HUES64 (cell line): ENCODE measurements around the gene GARNL3.

Source experiments
- H3K27ac ChIP-seq: 2 replicates; pipeline ENCODE4 v1.7.0; 2013; ENCODE audit warnings: low read depth, low read length, inconsistent platforms
- H3K27me3 ChIP-seq: 2 replicates; pipeline ENCODE4 v1.6.1; 2013; ENCODE audit warnings: mild to moderate bottlenecking, low read length; ENCODE audit not compliant: insufficient read depth
- H3K36me3 ChIP-seq: 2 replicates; pipeline ENCODE4 v1.6.1; 2013; ENCODE audit warnings: mild to moderate bottlenecking, low read length; ENCODE audit not compliant: insufficient read depth
- H3K4me1 ChIP-seq: 2 replicates; pipeline ENCODE4 v1.6.1; 2013; ENCODE audit warnings: mild to moderate bottlenecking, low read length, moderate library complexity; ENCODE audit not compliant: insufficient read depth
- H3K4me3 ChIP-seq: 2 replicates; pipeline ENCODE4 v1.5.1; 2013; ENCODE audit warnings: mild to moderate bottlenecking, low read length, moderate library complexity
- H3K9ac ChIP-seq: 2 replicates; pipeline ENCODE4 v1.6.1; 2013; ENCODE audit warnings: mild to moderate bottlenecking, low read depth, low read length
- H3K9me3 ChIP-seq: 2 replicates; pipeline ENCODE4 v1.6.1; 2013; ENCODE audit warnings: low read depth, low read length; ENCODE audit not compliant: insufficient read depth
- WGBS: fragments of 150-250, 120-280 bp; methylation state at CpG from one replicate; pipeline ENCODE4 v1.1.7; 2013; ENCODE audit warnings: missing lambda C conversion rate; 5-methylcytosine and 5-hydroxymethylcytosine counted together

The GARNL3 gene

GRCh38 chr9:127281891-127282290 is 17.3 kb downstream of the GARNL3 start:
- Histone ChIP-seq H3K9ac (no peak overlapping the region), H3K27ac (no peak overlapping the region), H3K9me3 (peaks cover 4% of the 10 kb centered on the region; the same call in 1 of the 2 replicates), H3K4me3 (no peak overlapping the region), H3K36me3 (no peaks in the 10 kb centered on the region), H3K27me3 (no peaks in the 10 kb centered on the region), H3K4me1 (no peaks in the 10 kb centered on the region)

GRCh38 chr9:127282611-127283010 is 18.0 kb downstream of the GARNL3 start:
- Histone ChIP-seq H3K36me3 (no peaks in the 10 kb centered on the region), H3K27ac (no peak overlapping the region), H3K4me3 (no peak overlapping the region), H3K9me3 (peaks cover 4% of the 10 kb centered on the region; the same call in 1 of the 2 replicates), H3K4me1 (no peaks in the 10 kb centered on the region), H3K27me3 (no peaks in the 10 kb centered on the region), H3K9ac (no peak overlapping the region)

GRCh38 chr9:127283135-127283534 is 18.6 kb downstream of the GARNL3 start:
- Histone ChIP-seq H3K4me1 (no peaks in the 10 kb centered on the region), H3K9me3 (peaks cover 4% of the 10 kb centered on the region; the same call in 1 of the 2 replicates), H3K9ac (no peak overlapping the region), H3K27me3 (no peaks in the 10 kb centered on the region), H3K27ac (no peak overlapping the region), H3K36me3 (no peaks in the 10 kb centered on the region), H3K4me3 (no peak overlapping the region)
- WGBS: 92% methylated on average over 3 of the region's 3 CpGs

GRCh38 chr9:127283917-127284497 is 19.4 kb downstream of the GARNL3 start:
- Histone ChIP-seq H3K27ac (no peak overlapping the region), H3K9me3 (no peaks in the 10 kb centered on the region), H3K9ac (no peak overlapping the region), H3K4me1 (no peaks in the 10 kb centered on the region), H3K27me3 (no peaks in the 10 kb centered on the region), H3K4me3 (no peak overlapping the region), H3K36me3 (no peaks in the 10 kb centered on the region)
- WGBS: 79% methylated on average over 2 of the region's 2 CpGs

GRCh38 chr9:127285965-127286364 is 21.4 kb downstream of the GARNL3 start:
- Histone ChIP-seq H3K4me1 (no peaks in the 10 kb centered on the region), H3K4me3 (no peak overlapping the region), H3K9me3 (no peaks in the 10 kb centered on the region), H3K27me3 (no peaks in the 10 kb centered on the region), H3K36me3 (no peaks in the 10 kb centered on the region), H3K9ac (no peak overlapping the region), H3K27ac (no peak overlapping the region)

GRCh38 chr9:127290561-127291065 is 26.0 kb downstream of the GARNL3 start:
- Histone ChIP-seq H3K27ac (no peak overlapping the region), H3K27me3 (no peaks in the 10 kb centered on the region), H3K9ac (no peak overlapping the region), H3K36me3 (no peaks in the 10 kb centered on the region), H3K9me3 (no peaks in the 10 kb centered on the region), H3K4me3 (no peak overlapping the region), H3K4me1 (no peaks in the 10 kb centered on the region)
- WGBS: 94% methylated on average over 3 of the region's 3 CpGs

- H3K4me1 ChIP-seq: no peaks in the 10 kb centered on the region
- WGBS: 92% methylated on average over 4 of the region's 4 CpGs
- H3K27me3 ChIP-seq: no peaks in the 10 kb centered on the region
- no peaks in the 10 kb centered on the region for H3K9me3 ChIP-seq
- no peaks in the 10 kb centered on the region for H3K36me3 ChIP-seq
- H3K9ac ChIP-seq: no peak overlapping the region
- no peak overlapping the region for H3K4me3 ChIP-seq
- H3K27ac ChIP-seq: no peak overlapping the region
These were observed 26.7 kb downstream of the GARNL3 start for GRCh38 chr9:127291246-127291778.

- WGBS: 93% methylated on average over 4 of the region's 4 CpGs
- no peaks in the 10 kb centered on the region for H3K9me3 ChIP-seq
- no peaks in the 10 kb centered on the region for H3K27me3 ChIP-seq
- no peaks in the 10 kb centered on the region for H3K36me3 ChIP-seq
- H3K27ac ChIP-seq: no peak overlapping the region
- H3K9ac ChIP-seq: no peak overlapping the region
- H3K4me1 ChIP-seq: no peaks in the 10 kb centered on the region
- no peak overlapping the region for H3K4me3 ChIP-seq
These were observed 27.8 kb downstream of the GARNL3 start for GRCh38 chr9:127292415-127292814.

DNA sequence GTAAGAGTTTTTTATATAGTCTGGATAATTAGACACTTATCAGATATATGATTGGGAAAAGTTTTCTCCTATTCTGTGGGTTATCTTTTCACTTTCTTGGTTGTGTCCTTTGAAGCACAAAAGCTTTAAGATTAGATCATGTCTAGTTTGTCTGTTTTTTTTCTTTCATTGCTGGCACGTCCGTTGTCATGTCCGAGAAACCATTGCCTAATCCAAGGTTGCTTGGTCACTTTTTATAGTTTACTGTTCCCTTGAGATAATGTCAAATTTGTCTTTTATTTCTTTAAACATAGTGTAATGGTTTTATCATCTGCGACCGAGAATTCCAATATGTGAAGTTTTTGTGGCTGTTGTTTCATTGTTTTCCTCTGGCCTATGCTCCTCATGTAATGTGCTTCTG is 28.8 kb downstream of the GARNL3 start:
- no peaks in the 10 kb centered on the region for H3K4me1 ChIP-seq
- no peak overlapping the region for H3K9ac ChIP-seq
- H3K9me3 ChIP-seq: no peaks in the 10 kb centered on the region
- 81% methylated on average over 5 of the region's 5 CpGs for WGBS
- H3K4me3 ChIP-seq: no peak overlapping the region
- H3K27me3 ChIP-seq: no peaks in the 10 kb centered on the region
- H3K36me3 ChIP-seq: no peaks in the 10 kb centered on the region
- no peak overlapping the region for H3K27ac ChIP-seq

DNA sequence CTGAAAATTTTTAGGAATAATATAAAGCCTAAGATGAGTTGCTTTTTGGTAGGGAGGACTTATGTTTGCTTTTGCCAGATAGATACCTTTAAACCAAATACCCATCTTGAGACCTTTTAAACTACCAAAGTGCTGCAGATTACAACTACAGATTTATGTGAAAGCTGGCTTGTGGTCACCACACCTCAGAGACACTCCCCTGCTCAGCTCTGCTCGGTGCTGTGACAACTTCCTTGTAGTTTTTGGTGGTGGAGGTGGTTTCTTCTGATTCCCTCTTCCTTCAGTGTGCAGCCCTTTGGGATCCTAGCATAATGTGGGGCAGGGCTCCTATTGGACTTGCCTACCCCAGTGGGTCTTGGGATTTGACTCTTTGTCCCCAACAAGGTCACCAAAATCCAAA is 29.2 kb downstream of the GARNL3 start:
- Histone ChIP-seq H3K4me3 (no peak overlapping the region), H3K9ac (no peak overlapping the region), H3K9me3 (no peaks in the 10 kb centered on the region), H3K4me1 (no peaks in the 10 kb centered on the region), H3K27ac (no peak overlapping the region), H3K36me3 (no peaks in the 10 kb centered on the region), H3K27me3 (no peaks in the 10 kb centered on the region)
- WGBS: 86% methylated on average over 1 of the region's 1 CpG

- no peaks in the 10 kb centered on the region for H3K27me3 ChIP-seq
- 95% methylated on average over 1 of the region's 1 CpG for WGBS
- H3K9ac ChIP-seq: no peak overlapping the region
- no peak overlapping the region for H3K27ac ChIP-seq
- no peak overlapping the region for H3K4me3 ChIP-seq
- no peaks in the 10 kb centered on the region for H3K36me3 ChIP-seq
- no peaks in the 10 kb centered on the region for H3K4me1 ChIP-seq
- no peaks in the 10 kb centered on the region for H3K9me3 ChIP-seq
These were observed 30.4 kb downstream of the GARNL3 start for GRCh38 chr9:127295005-127295404.
